Suppressor macrophage (primary cell): ENCODE measurements around the gene TAL1.

ENCODE experiments used
- DNase-seq, 4 experiments: peaks; one replicate each; pipeline ENCODE4 v3.0.0-alpha.2; 2020 to 2022

The TAL1 gene

DNA sequence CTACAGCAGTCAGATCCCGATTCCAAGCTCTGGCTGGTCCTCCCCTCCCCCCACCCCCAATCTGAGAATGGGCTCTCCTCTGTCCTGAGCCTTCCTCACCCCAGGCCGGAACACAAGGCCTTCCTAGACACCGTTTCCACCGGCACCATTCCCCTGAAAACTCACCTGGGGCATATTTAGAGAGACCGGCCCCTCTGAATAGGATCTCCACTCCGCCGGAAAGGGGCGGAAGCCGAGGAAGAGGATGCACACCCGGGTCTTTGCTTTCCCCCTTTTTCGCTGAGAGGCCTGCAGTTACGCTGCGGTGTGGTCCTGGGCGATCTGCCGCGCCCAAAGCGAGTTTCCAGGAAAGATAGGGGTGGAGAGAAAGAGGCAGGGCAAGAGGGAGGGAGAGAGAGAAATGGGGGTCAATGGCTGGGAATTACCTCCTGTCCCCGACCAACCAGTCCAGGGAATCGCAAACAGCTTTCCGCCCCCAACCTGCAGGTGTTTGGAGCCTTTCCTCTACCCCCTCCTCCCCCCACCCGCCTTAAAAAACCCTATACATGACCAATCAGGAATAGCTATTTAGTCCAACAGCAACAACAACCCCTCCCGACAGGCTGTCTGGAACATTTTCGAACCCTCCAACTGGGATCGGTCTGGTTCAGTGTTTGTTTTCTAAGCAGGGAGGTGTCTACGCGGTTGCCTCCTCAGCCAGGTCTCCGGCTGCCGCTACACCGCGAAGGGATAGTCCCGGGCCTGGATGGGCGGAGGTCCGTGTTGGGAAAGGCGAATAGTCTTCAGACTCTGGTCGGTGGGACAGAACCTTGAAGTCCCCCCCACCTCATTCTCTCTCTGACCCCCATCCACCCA is 2.8 kb downstream of the TAL1 start:
- peak in 1 of 4 experiments; percentile 15 for DNase-seq

DNA sequence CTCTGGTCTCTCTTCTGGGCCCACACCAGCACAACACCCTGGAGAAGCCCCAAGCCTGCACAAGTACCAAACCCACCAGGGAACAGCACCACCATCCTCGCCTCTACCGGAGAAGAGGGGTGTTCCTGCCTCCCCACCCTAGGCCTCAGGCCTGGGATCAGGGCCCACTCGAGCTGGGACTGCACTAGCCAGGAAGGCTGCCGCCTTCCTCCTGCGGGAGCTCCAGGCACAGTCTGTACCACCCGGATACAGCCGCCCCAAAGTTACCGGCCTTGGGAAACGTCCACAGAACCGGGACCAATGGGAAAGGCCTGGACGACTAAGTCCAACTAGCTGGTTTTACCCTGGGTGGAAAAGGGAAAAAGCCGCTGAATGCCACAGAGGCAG is 3.4 kb downstream of the TAL1 start:
- DNase-seq = no peak

- no peak for DNase-seq
These were observed 4.4 kb downstream of the TAL1 start for GRCh38 chr1:47227341-47228232.

GRCh38 chr1:47226839-47227215 is 5.2 kb downstream of the TAL1 start:
- DNase-seq = no peak

- no peak for DNase-seq
These were observed 5.7 kb downstream of the TAL1 start for GRCh38 chr1:47226121-47226838.

DNA sequence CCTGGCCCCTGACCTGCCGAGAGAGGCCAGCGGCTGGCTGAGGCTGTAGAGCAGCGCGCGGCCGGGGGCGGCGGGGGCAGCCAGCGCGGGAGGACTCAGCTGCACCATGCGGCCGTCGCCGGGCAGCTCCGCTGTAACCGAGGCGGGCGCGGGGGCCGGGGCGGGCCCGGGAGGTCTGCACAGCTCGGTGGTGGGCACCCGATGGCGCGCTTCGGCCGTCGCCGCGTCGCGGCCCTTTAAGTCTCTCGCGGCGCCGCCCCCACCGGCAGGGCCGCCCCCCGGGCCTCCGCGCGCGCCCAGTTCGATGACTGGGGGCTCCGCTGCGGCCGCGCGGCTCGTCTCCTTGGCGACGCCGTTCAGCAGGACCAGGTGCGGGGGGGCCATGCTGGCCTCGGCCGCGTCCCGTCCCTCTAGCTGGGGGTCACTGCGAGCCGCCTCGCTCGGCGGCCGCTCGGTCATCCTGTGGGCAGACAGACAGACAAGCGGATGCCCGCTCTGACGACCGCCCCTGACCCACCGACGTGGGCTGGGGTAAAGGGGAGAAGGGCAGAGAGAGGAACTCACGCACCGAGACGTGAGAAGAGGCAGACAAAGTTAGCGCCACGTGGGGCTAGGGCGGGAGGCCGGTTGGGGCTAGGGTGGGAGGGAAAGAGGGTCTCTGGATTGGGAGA is 6.5 kb downstream of the TAL1 start:
- peak in 2 of 4 experiments; percentile 17 to 31 for DNase-seq

DNA sequence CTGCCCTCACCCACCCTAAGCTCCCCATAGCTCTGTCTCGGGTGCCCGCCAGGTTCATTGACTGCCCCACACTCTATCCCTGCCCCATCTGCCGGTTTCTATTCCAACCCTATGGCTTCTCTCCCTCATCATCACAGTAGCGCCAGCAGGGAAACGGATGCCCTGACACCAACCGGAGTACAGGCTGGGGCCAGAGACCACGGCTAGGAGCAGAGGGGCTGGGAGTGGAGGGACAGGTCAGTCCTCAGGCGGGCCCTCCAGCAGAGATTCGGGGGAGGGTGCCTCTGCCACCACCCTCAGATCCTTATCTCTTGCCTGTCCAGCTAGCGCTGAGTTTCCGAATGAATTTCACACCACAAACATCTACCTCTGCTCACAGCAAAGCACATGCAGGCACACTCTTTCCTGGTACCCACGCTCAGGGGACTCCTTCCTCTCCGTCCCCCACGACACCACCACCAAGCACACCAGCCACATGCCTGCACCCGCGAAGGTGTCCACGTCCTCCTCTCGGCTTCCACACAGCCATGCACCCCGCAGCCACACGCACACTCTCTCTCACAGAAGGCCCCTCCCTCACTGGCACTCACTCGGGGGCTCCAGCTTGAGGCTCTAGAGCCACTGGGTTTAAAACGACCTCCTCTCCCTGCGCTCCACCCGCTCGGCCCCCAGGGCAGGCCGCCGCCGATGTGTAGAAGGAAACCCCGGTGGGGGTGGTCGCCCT is 7.2 kb downstream of the TAL1 start:
- DNase-seq = peak in 1 of 4 experiments; percentile 10

GRCh38 chr1:47223921-47224675 is 7.9 kb downstream of the TAL1 start:
- DNase-seq = no peak

- no peak for DNase-seq
These were observed 8.7 kb downstream of the TAL1 start for GRCh38 chr1:47223174-47223920.

GRCh38 chr1:47222476-47222875 is 9.5 kb downstream of the TAL1 start:
- no peak for DNase-seq

GRCh38 chr1:47219590-47220220 is 12.3 kb downstream of the TAL1 start:
- no peak for DNase-seq

DNA sequence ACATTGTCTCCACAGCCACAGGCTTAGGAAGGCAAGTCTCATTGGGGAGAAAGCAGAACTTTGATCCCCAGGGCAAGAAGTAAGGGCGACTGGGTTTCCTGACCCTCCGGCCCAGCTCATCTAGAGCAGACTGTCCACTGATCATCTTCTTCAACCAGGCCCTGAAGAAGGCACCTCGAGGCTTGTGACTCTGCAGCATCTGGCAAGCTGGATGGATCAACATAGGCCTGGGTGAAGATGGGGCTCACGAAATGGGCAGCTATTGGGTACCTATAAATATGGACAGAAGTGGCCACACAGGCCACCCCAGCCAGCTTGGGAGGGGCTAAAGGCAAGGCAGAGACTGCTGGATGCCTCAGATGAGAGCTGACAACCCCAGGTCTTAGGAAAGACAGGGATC is 13.0 kb downstream of the TAL1 start:
- DNase-seq = no peak

- no peak for DNase-seq
These were observed 15.6 kb downstream of the TAL1 start for GRCh38 chr1:47216278-47217059.

- DNase-seq = no peak
These were observed 16.3 kb downstream of the TAL1 start for GRCh38 chr1:47215713-47216112.

GRCh38 chr1:47214549-47214948 is 17.5 kb downstream of the TAL1 start:
- peak; percentile 43 to 72 (median 57) for DNase-seq

DNA sequence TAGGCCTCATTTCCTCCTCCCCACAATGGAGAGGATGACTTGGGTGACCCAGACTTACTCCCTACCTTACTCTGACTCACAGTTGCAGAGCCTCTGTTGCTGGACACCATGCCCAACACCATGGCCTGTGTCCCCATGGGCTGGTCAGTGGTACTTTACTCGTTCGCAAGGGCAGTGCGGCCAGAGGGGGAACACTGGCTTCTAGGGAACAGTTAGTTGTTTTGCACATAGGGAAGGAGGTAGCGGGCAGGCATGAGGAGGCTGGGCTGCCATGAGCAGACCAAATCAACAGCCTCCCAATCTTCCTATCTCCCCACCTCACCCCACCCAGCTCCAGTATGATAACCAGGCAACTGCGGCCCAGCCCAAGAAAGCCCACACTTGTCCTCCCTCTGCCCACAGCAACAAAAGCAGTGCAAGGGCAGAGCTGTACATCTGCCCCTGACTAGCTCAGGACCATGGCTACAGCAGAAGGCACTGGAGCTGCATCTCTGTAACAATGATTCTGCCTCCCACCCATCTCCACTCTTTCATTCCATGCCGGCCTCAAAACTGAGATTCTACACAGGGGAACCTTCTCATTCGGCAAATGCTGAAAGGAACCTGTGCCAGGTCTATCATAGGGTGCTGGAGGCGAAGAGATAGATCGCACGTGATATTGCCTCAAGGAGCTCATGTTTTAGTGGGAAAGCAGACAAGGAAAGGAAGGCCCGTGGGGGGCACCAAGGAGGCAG is 18.6 kb downstream of the TAL1 start:
- no peak for DNase-seq

DNA sequence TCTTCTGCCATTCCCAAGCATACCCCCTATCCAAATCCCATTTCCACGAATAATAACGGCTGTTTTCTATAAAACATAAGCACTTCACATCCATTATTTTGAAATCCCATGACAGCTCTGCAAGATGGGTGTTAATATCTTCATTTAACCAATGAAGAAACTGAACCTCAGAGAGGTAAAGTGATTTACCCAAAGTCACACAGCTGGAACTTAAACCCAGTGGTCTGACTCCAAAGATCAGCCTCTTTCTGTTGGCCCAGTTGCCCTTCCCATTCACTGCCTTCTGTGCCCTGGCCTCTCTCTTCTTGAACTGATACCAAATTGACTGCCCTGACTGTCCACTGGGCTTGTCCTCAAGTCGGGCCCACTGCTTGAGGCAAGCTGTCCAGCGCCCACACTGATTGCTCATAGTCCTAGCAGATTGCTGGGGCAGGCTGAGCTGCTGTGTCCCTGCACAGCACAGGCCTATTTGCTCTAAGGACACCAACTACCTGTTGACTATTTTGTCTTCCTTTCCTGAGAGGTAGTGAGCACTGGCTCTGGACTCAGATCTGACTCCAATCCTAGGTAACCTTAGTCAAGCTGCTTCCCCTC is 19.3 kb downstream of the TAL1 start:
- no peak for DNase-seq

DNA sequence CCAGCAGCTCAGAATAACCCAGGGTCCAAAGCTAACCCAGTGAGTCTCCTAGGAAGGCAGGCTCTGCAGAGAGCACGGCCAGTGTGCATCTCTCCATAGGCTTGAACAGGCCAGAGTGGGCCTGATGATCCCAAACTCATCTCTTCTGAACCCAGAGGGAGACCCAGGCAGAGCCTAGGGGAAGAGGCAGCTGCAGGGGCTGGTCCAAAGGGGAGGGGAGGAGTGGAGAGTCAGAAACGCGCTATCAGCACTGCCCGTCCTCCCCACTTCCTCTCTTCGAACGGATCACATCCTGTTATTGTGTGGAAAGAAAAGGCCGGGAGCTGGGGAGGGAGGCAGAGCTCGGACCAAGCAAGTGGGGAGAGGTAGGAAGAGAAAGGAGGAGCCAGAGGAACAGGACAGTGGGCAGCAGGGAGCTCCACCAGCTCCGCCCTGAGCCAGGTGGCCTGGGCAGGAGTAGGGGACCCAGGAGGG is 20.2 kb downstream of the TAL1 start:
- peak; percentile 76 to 87 (median 82) for DNase-seq
